ENCODE results near the gene PPP1R14D.

DNA sequence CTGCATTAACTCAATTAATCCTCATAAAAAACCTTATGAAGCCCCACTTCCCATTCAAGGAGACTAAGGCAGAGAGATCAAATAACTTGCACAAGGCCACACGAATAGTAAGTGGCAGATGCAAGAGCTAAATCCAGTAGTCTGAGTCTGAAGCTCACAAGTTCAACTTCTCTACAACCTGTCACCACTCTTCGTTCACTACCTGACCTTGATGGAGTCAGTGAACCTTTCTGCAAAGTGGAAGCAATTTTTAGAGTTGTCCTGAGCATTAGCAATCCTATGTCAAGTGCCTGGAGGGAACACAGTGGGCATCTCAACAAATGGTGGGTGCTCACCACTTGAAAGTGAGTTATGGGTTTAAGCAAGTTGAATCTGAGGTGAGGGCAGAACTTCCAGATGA is 13.2 kb upstream of the PPP1R14D start:
- TF ChIP-seq, protein P1, sequence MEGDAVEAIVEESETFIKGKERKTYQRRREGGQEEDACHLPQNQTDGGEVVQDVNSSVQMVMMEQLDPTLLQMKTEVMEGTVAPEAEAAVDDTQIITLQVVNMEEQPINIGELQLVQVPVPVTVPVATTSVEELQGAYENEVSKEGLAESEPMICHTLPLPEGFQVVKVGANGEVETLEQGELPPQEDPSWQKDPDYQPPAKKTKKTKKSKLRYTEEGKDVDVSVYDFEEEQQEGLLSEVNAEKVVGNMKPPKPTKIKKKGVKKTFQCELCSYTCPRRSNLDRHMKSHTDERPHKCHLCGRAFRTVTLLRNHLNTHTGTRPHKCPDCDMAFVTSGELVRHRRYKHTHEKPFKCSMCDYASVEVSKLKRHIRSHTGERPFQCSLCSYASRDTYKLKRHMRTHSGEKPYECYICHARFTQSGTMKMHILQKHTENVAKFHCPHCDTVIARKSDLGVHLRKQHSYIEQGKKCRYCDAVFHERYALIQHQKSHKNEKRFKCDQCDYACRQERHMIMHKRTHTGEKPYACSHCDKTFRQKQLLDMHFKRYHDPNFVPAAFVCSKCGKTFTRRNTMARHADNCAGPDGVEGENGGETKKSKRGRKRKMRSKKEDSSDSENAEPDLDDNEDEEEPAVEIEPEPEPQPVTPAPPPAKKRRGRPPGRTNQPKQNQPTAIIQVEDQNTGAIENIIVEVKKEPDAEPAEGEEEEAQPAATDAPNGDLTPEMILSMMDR (IDR thresholded peaks at IDR 0.05), result no peak
- TF ChIP-seq POLR2A (IDR thresholded peaks at IDR 0.05), result no peak
- TF ChIP-seq POLR2AphosphoS5 (IDR thresholded peaks at IDR 0.05; ENCODE audit: insufficient read depth in 1 of 2, low read depth in 1 of 2), result no peak

Measured in vagina (tissue), 2 donors.